ENCODE results near the gene NLRP12.

GRCh38 chr19:53780506-53780905 is 43.6 kb downstream of the NLRP12 start:
- TF ChIP-seq CTCF (IDR thresholded peaks at IDR 0.05) (no peak), KAT7 (CRISPR knock-in tag; IDR thresholded peaks at IDR 0.05; ENCODE audit: borderline replicate concordance) (no peak), IRF2 (CRISPR knock-in tag; IDR thresholded peaks at IDR 0.05; ENCODE audit: borderline replicate concordance, low read depth) (no peak), FOXK1 (CRISPR knock-in tag; IDR thresholded peaks at IDR 0.05) (no peak), ZNF512 (CRISPR knock-in tag; IDR thresholded peaks at IDR 0.05; ENCODE audit: borderline replicate concordance) (no peak), STAT6 (CRISPR knock-in tag; conservative IDR thresholded peaks at IDR 0.05; ENCODE audit: low read depth) (no peak), SP1 (CRISPR knock-in tag; conservative IDR thresholded peaks at IDR 0.05) (no peak), JUN (CRISPR knock-in tag; IDR thresholded peaks at IDR 0.05) (no peak), NFYB (CRISPR knock-in tag; conservative IDR thresholded peaks at IDR 0.05; ENCODE audit: low read depth) (no peak), ELF4 (CRISPR knock-in tag; IDR thresholded peaks at IDR 0.05; ENCODE audit: low read depth) (no peak), ETV6 (CRISPR knock-in tag; IDR thresholded peaks at IDR 0.05) (no peak), TCF7 (CRISPR knock-in tag; IDR thresholded peaks at IDR 0.05; ENCODE audit: low read depth) (no peak)
- TF ChIP-seq, protein P1, sequence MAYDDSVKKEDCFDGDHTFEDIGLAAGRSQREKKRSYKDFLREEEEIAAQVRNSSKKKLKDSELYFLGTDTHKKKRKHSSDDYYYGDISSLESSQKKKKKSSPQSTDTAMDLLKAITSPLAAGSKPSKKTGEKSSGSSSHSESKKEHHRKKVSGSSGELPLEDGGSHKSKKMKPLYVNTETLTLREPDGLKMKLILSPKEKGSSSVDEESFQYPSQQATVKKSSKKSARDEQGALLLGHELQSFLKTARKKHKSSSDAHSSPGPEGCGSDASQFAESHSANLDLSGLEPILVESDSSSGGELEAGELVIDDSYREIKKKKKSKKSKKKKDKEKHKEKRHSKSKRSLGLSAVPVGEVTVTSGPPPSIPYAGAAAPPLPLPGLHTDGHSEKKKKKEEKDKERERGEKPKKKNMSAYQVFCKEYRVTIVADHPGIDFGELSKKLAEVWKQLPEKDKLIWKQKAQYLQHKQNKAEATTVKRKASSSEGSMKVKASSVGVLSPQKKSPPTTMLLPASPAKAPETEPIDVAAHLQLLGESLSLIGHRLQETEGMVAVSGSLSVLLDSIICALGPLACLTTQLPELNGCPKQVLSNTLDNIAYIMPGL (CRISPR knock-in tag; IDR thresholded peaks at IDR 0.05): no peak

All from WTC11 (cell line).